ENCODE data around the gene KLF12.

- no peak for TF ChIP-seq CTCF (IDR thresholded peaks at IDR 0.05 in 4 of 5, conservative IDR thresholded peaks at IDR 0.05 in 1 of 5)
- TF ChIP-seq POLR2A (IDR thresholded peaks at IDR 0.05): no peak
Measured at GRCh38 chr13:74131227-74131626, 3.0 kb downstream of the KLF12 start.

Data from gastrocnemius medialis (tissue), 4 donors.